ENCODE measurements around the gene HSPBP1. TPM values are rescaled to one million over a fixed set of nuclear protein-coding genes. Genes with fewer than 3 reads are reported as not detected.

The HSPBP1 gene
- total and polyA plus RNA-seq, 2 of the 4 experiments (the other 2 are of a cell fraction): 21.0 to 43.2 TPM

DNA sequence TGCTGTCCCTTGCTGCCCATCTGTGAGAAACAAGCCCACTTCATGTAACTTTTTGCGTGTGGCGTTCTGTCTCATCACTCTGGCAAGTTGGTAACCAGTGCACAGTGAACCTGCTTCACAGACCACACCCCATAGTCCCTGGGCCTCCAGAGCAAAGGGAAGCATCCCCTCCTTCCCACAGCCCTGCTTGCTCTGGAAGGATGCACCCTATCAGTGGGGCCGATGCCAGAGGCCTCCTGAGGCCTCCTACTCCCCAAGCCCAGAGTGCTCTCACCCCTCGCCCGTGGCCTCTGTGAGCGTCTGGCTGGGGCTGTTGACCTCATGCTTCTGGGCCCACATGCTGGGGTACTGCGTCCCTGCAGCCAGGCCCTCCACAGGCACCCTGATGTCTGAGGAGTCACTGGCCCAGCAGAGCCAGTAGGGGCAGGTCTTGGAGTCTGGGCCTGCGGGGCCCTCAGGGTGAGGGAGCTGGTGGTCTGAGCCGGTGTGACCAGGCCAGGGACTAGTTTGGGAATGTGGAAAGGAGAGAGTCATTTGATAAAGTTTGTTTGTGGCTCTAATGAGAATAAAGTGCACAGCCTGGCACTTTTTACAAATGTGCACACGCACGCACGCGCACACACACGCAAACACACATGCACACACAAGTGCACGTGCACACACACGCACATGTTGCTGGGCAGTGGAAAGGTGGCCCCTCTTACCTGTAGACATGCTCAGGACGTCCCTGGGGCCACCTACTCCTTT is 56.4 kb downstream of the HSPBP1 start:
- peaks cover 14% of the 10 kb centered on the region for H3K36me3 ChIP-seq (ENCODE audit: control insufficient read depth, insufficient read depth, low read length)
- no peak overlapping the region for H4K91ac ChIP-seq (ENCODE audit: insufficient read depth, low read depth, low read length)
- no peak overlapping the region for H3K14ac ChIP-seq (replicated peaks; ENCODE audit: low read depth, low read length)
- POLR2A ChIA-PET (ENCODE audit: unreplicated experiment): no interaction called here
- ATAC-seq (ENCODE audit: low read depth) (no peak; the same call in 1 of the 2 replicates), DNase-seq (no peak)
- H3K18ac ChIP-seq (ENCODE audit: low read depth, low read length): no peak overlapping the region
- H3K4me2 ChIP-seq (ENCODE audit: low read depth, low read length): no peak overlapping the region
- no peak overlapping the region for H3K9ac ChIP-seq (ENCODE audit: low read depth, low read length)
- no peak overlapping the region for H2AFZ ChIP-seq (replicated peaks; ENCODE audit: low read length, poor library complexity)
- TF ChIP-seq SMC3 (IDR thresholded peaks at IDR 0.05; ENCODE audit: low read depth, low read length) (no peak), BHLHE40 (IDR thresholded peaks at IDR 0.05; ENCODE audit: low read depth, low read length) (no peak), MAFK (IDR thresholded peaks at IDR 0.05; ENCODE audit: low read depth, low read length) (no peak), CTCF (conservative IDR thresholded peaks at IDR 0.05; ENCODE audit: low read depth, low read length) (no peak), MXI1 (IDR thresholded peaks at IDR 0.05; ENCODE audit: borderline replicate concordance, low read depth, low read length) (no peak), CHD1 (IDR thresholded peaks at IDR 0.05; ENCODE audit: low read depth, low read length) (no peak), CEBPB (IDR thresholded peaks at IDR 0.05; ENCODE audit: low read depth, low read length) (no peak), RCOR1 (IDR thresholded peaks at IDR 0.05; ENCODE audit: insufficient replicate concordance, low read length) (no peak), MAZ (IDR thresholded peaks at IDR 0.05; ENCODE audit: borderline replicate concordance, low read depth, low read length) (no peak), RAD21 (IDR thresholded peaks at IDR 0.05; ENCODE audit: low read length) (no peak), FOS (IDR thresholded peaks at IDR 0.05; ENCODE audit: low read depth, low read length) (no peak), POLR2A (IDR thresholded peaks at IDR 0.05; ENCODE audit: low read depth, low read length) (no peak)
- TF ChIP-seq, protein P1, sequence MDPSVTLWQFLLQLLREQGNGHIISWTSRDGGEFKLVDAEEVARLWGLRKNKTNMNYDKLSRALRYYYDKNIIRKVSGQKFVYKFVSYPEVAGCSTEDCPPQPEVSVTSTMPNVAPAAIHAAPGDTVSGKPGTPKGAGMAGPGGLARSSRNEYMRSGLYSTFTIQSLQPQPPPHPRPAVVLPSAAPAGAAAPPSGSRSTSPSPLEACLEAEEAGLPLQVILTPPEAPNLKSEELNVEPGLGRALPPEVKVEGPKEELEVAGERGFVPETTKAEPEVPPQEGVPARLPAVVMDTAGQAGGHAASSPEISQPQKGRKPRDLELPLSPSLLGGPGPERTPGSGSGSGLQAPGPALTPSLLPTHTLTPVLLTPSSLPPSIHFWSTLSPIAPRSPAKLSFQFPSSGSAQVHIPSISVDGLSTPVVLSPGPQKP (IDR thresholded peaks at IDR 0.05; ENCODE audit: borderline replicate concordance, low read depth, low read length): no peak
- BruUV-seq (replicated peaks): no TSS peak
- CTCF ChIA-PET: no interaction called here
- no peak overlapping the region for H3K4ac ChIP-seq (ENCODE audit: low read depth, low read length)
- H4K5ac ChIP-seq (ENCODE audit: low read depth, low read length): no peak overlapping the region
- no peak overlapping the region for H2BK20ac ChIP-seq (ENCODE audit: low read depth, low read length)
- H3K4me1 ChIP-seq (ENCODE audit: control insufficient read depth, insufficient read depth, low read length): no peaks in the 10 kb centered on the region
- H2BK5ac ChIP-seq (ENCODE audit: low read depth, low read length, poor library complexity, severe bottlenecking): no peak overlapping the region
- in situ Hi-C loops (cut with MboI; ENCODE audit: low sequenced_read_pairs): loop anchor here (5.0 kb wide), 1 partner anchor 34 kb away; the partner anchor contains the start of gene PPP6R1
- no peak overlapping the region for H2AK5ac ChIP-seq (ENCODE audit: low read depth, low read length)
- peak overlapping the region; percentile 48 for H2AK9ac ChIP-seq (replicated peaks; ENCODE audit: low read depth, low read length, poor library complexity)
- intact Hi-C loops (cut with micrococcal nuclease): no loop called here
- no peak overlapping the region for H3K4me3 ChIP-seq (ENCODE audit: insufficient read depth, low read depth, low read length)
- dilution Hi-C loops (cut with HindIII; ENCODE audit: low sequenced_read_pairs, unreplicated experiment): no loop called here
- no peak overlapping the region for H3K27ac ChIP-seq (ENCODE audit: insufficient read depth, low read length)
- H4K8ac ChIP-seq (ENCODE audit: low read depth in 2 of 2, low read length in 2 of 2): no peak overlapping the region
- H2BK15ac ChIP-seq (ENCODE audit: low read depth, low read length): no peak overlapping the region
- H2BK120ac ChIP-seq (ENCODE audit: low read depth, low read length): no peak overlapping the region
- 0 out of 2 replicates have a peak, but pooled peaks cover 6% of the 10 kb centered on the region for H3K9me1 ChIP-seq (ENCODE audit: insufficient read depth, low read length)
- WGBS, 2 experiments (ENCODE audit: extremely low coverage in 2 of 2, insufficient read length in 1 of 2): 91% methylated on average over 6 of the region's 17 CpGs; no CpG with 5 or more reads in 1 of the 2 experiments
- H3K9me3 ChIP-seq (ENCODE audit: control insufficient read depth, insufficient read depth, low read length): no peaks in the 10 kb centered on the region
- no peak overlapping the region for H3K23ac ChIP-seq (ENCODE audit: low read depth, low read length)
- no peaks in the 10 kb centered on the region for H3K27me3 ChIP-seq (ENCODE audit: control insufficient read depth, insufficient read depth, low read length)
- no peaks in the 10 kb centered on the region for H3K79me1 ChIP-seq (ENCODE audit: low read depth in 1 of 2, low read length in 2 of 2)
- no peak overlapping the region for H3K56ac ChIP-seq (ENCODE audit: extremely low read depth, insufficient read depth, low read length)
- peaks cover 11% of the 10 kb centered on the region for H4K20me1 ChIP-seq (ENCODE audit: insufficient read depth, low read length)
